ENCODE results near the gene YPEL5. TPM values are rescaled to one million over a fixed set of nuclear protein-coding genes. Genes with fewer than 3 reads are reported as not detected.

The YPEL5 gene
- total RNA-seq, 1 donor from 2014 or later: 101 TPM

- ATAC-seq (no peak), DNase-seq (no peak)
- no peaks in the 10 kb centered on the region for H3K9me3 ChIP-seq
- intact Hi-C loops (cut with DNase I): no loop called here
- peaks cover 56% of the 10 kb centered on the region for H3K36me3 ChIP-seq
- TF ChIP-seq CTCF (IDR thresholded peaks at IDR 0.05): no peak
- H3K4me1 ChIP-seq: peaks cover 21% of the 10 kb centered on the region
- H3K27ac ChIP-seq: no peak overlapping the region
- no peak overlapping the region for H3K4me3 ChIP-seq
- H3K27me3 ChIP-seq: no peaks in the 10 kb centered on the region
Measured at GRCh38 chr2:30155889-30156658, 9.3 kb downstream of the YPEL5 start.

GRCh38 chr2:30157616-30158015 lies 10.8 kb downstream of the YPEL5 start:
- TF ChIP-seq CTCF (IDR thresholded peaks at IDR 0.05): no peak
- intact Hi-C loops (cut with DNase I): no loop called here
- Histone ChIP-seq H3K9me3 (no peaks in the 10 kb centered on the region), H3K4me1 (peaks cover 11% of the 10 kb centered on the region), H3K27me3 (no peaks in the 10 kb centered on the region), H3K36me3 (peaks cover 56% of the 10 kb centered on the region), H3K4me3 (no peak overlapping the region), H3K27ac (no peak overlapping the region)
- DNase-seq (no peak), ATAC-seq (no peak)

GRCh38 chr2:30159766-30160165 lies 13.0 kb downstream of the YPEL5 start:
- no peaks in the 10 kb centered on the region for H3K27me3 ChIP-seq
- TF ChIP-seq CTCF (IDR thresholded peaks at IDR 0.05): no peak
- no peak overlapping the region for H3K4me3 ChIP-seq
- DNase-seq (no peak), ATAC-seq (no peak)
- no peaks in the 10 kb centered on the region for H3K9me3 ChIP-seq
- H3K4me1 ChIP-seq: peaks cover 5% of the 10 kb centered on the region
- H3K27ac ChIP-seq: no peak overlapping the region
- peaks cover 49% of the 10 kb centered on the region for H3K36me3 ChIP-seq
- intact Hi-C loops (cut with DNase I): loop anchor here (10.0 kb wide), 1 partner anchor 545 kb away; no protein-coding TSS in a partner anchor

- no peaks in the 10 kb centered on the region for H3K27me3 ChIP-seq
- no peak for ATAC-seq
- no peaks in the 10 kb centered on the region for H3K9me3 ChIP-seq
- peaks cover 34% of the 10 kb centered on the region for H3K36me3 ChIP-seq
- no peaks in the 10 kb centered on the region for H3K4me1 ChIP-seq
- intact Hi-C loops (cut with DNase I): loop anchor here (10.0 kb wide), 1 partner anchor 543 kb away; no protein-coding TSS in a partner anchor
- no peak for TF ChIP-seq CTCF (IDR thresholded peaks at IDR 0.05)
- no peak overlapping the region for H3K4me3 ChIP-seq
- DNase-seq: no peak
- H3K27ac ChIP-seq: no peak overlapping the region
Measured at GRCh38 chr2:30161929-30162706, 15.3 kb downstream of the YPEL5 start.

- intact Hi-C loops (cut with DNase I): loop anchor here (10.0 kb wide), 1 partner anchor 542 kb away; no protein-coding TSS in a partner anchor
- H3K4me1 ChIP-seq: no peaks in the 10 kb centered on the region
- no peak for TF ChIP-seq CTCF (IDR thresholded peaks at IDR 0.05)
- H3K4me3 ChIP-seq: no peak overlapping the region
- H3K9me3 ChIP-seq: no peaks in the 10 kb centered on the region
- H3K27me3 ChIP-seq: no peaks in the 10 kb centered on the region
- ATAC-seq (no peak), DNase-seq (no peak)
- H3K36me3 ChIP-seq: peaks cover 27% of the 10 kb centered on the region
- H3K27ac ChIP-seq: no peak overlapping the region
Measured at GRCh38 chr2:30162806-30163205, 16.0 kb downstream of the YPEL5 start.

All from upper lobe of right lung (tissue), 1 donor.